GM06990 (cell line): ENCODE results near the gene AK9.

ENCODE experiments used
- DNase-seq: peaks from one replicate; pipeline ENCODE4 v3.0.0-alpha.2; 2011; ENCODE audit not compliant: insufficient read length; ENCODE audit errors: extremely low read depth
- H3K27me3 ChIP-seq: replicated peaks from 2 replicates; pipeline ENCODE4 v1.6.0; 2011; ENCODE audit warnings: low read length; ENCODE audit not compliant: control insufficient read depth, insufficient read depth
- H3K36me3 ChIP-seq: 2 replicates; pipeline ENCODE4 v1.5.1; 2011; ENCODE audit warnings: low read length; ENCODE audit not compliant: control insufficient read depth, insufficient read depth
- H3K4me3 ChIP-seq: replicated peaks from 2 replicates; pipeline ENCODE4 v1.5.1; 2011; ENCODE audit warnings: low read depth, mild to moderate bottlenecking, control low read depth, low read length
- CTCF ChIP-seq: IDR thresholded peaks from 2 replicates; pipeline ENCODE4 v1.5.1; 2011; ENCODE audit warnings: low read length, control low read depth, mild to moderate bottlenecking, inconsistent platforms; ENCODE audit not compliant: insufficient read depth, poor library complexity, severe bottlenecking

AK9 gene

GRCh38 chr6:109678240-109678639 lies 12.8 kb downstream of the AK9 start:
- Histone ChIP-seq H3K36me3 (no peaks in the 10 kb centered on the region), H3K27me3 (no peaks in the 10 kb centered on the region), H3K4me3 (no peak overlapping the region)
- no peak for TF ChIP-seq CTCF
- DNase-seq, result no peak

- Histone ChIP-seq H3K4me3 (no peak overlapping the region), H3K27me3 (no peaks in the 10 kb centered on the region), H3K36me3 (no peaks in the 10 kb centered on the region)
- DNase-seq, result no peak
- no peak for TF ChIP-seq CTCF
Observed at GRCh38 chr6:109676724-109677123, 14.3 kb downstream of the AK9 start.

GRCh38 chr6:109672839-109673238 lies 18.2 kb downstream of the AK9 start:
- DNase-seq, result no peak
- Histone ChIP-seq H3K27me3 (no peaks in the 10 kb centered on the region), H3K4me3 (no peak overlapping the region), H3K36me3 (no peaks in the 10 kb centered on the region)
- TF ChIP-seq CTCF, result no peak

- no peak for DNase-seq
- TF ChIP-seq CTCF, result no peak
Observed at GRCh38 chr6:109672175-109672574, 18.8 kb downstream of the AK9 start.

GRCh38 chr6:109671733-109672132 lies 19.3 kb downstream of the AK9 start:
- Histone ChIP-seq H3K27me3 (no peaks in the 10 kb centered on the region), H3K4me3 (no peak overlapping the region), H3K36me3 (no peaks in the 10 kb centered on the region)
- no peak for DNase-seq
- no peak for TF ChIP-seq CTCF

More at GRCh38 chr6:109672175-109672574, 18.8 kb downstream of the AK9 start:
- Histone ChIP-seq H3K36me3 (no peaks in the 10 kb centered on the region), H3K4me3 (no peak overlapping the region), H3K27me3 (no peaks in the 10 kb centered on the region)

- Histone ChIP-seq H3K4me3 (no peak overlapping the region), H3K27me3 (no peaks in the 10 kb centered on the region), H3K36me3 (no peaks in the 10 kb centered on the region)
- no peak for DNase-seq
- TF ChIP-seq CTCF, result no peak
Observed at GRCh38 chr6:109669811-109670210, 21.2 kb downstream of the AK9 start.
